MM.1S (cell line): ENCODE results near the gene ADAMTS7.
"Not testable (repeated sequence)": the region's sequence is repeated elsewhere in the genome, so short reads cannot be mapped to it uniquely, and the experiment has no call there.

Experiments used
- DNase-seq: peaks from one replicate; pipeline ENCODE4 v3.0.0-alpha.2; 2015
- H2AFZ ChIP-seq: fragments of 300-600 bp; sonication (generic); 2 replicates; pipeline ENCODE4 v1.6.0; 2016; ENCODE audit warnings: antibody characterized with exemption, low read length
- H3F3A ChIP-seq: fragments of 300-600 bp; sonication (generic); 2 replicates; pipeline ENCODE4 v1.6.1; 2016; ENCODE audit warnings: mild to moderate bottlenecking, antibody characterized with exemption, low read length, moderate library complexity, mixed read lengths; ENCODE audit not compliant: insufficient read depth
- H3K27ac ChIP-seq: fragments of 300-600 bp; sonication (generic); 2 replicates; pipeline ENCODE4 v1.5.1; 2016; ENCODE audit warnings: mild to moderate bottlenecking, low read length
- H3K27me3 ChIP-seq: fragments of 300-600 bp; sonication (generic); replicated peaks from 2 replicates; pipeline ENCODE4 v1.6.0; 2016; ENCODE audit warnings: low read length; ENCODE audit not compliant: insufficient read depth
- H3K36me3 ChIP-seq: fragments of 300-600 bp; sonication (generic); replicated peaks from 2 replicates; pipeline ENCODE4 v1.6.1; 2016; ENCODE audit warnings: mild to moderate bottlenecking, low read length, mixed read lengths; ENCODE audit not compliant: insufficient read depth
- H3K4me1 ChIP-seq: fragments of 300-600 bp; sonication (generic); 2 replicates; pipeline ENCODE4 v1.6.1; 2016; ENCODE audit warnings: low read length, mixed read lengths
- H3K4me2 ChIP-seq: fragments of 300-600 bp; sonication (generic); 2 replicates; pipeline ENCODE4 v1.6.0; 2016; ENCODE audit warnings: low read depth, low read length
- H3K4me3 ChIP-seq: fragments of 300-600 bp; sonication (generic); 2 replicates; pipeline ENCODE4 v1.5.1; 2016; ENCODE audit warnings: low read length, mixed read lengths
- H3K79me2 ChIP-seq: fragments of 300-600 bp; sonication (generic); 2 replicates; pipeline ENCODE4 v1.6.1; 2016; ENCODE audit warnings: mixed run types, low read length, mixed read lengths
- H3K9ac ChIP-seq: fragments of 300-600 bp; sonication (generic); 2 replicates; pipeline ENCODE4 v1.6.1; 2016; ENCODE audit warnings: low read length, mixed read lengths
- H3K9me2 ChIP-seq: fragments of 300-600 bp; sonication (generic); replicated peaks from 2 replicates; pipeline ENCODE4 v1.6.1; 2016; ENCODE audit warnings: mild to moderate bottlenecking, low read length, mixed read lengths; ENCODE audit not compliant: insufficient read depth
- H3K9me3 ChIP-seq: fragments of 300-600 bp; sonication (generic); replicated peaks from 2 replicates; pipeline ENCODE4 v1.6.1; 2016; ENCODE audit warnings: mild to moderate bottlenecking, low read length, mixed read lengths; ENCODE audit not compliant: insufficient read depth
- H4K20me1 ChIP-seq: fragments of 300-600 bp; sonication (generic); 2 replicates; pipeline ENCODE4 v1.6.1; 2016; ENCODE audit warnings: mild to moderate bottlenecking, low read length, moderate library complexity, mixed read lengths; ENCODE audit not compliant: insufficient read depth
- CTCF ChIP-seq: fragments of 300-600 bp; sonication (generic); IDR thresholded peaks from 2 replicates; pipeline ENCODE4 v1.5.1; 2016; ENCODE audit warnings: antibody characterized with exemption, low read length, mixed read lengths
- EZH2 ChIP-seq: fragments of 300-600 bp; sonication (generic); optimal IDR thresholded peaks from 2 replicates; pipeline ENCODE3; 2017; ENCODE audit warnings: low read depth, mild to moderate bottlenecking, antibody characterized with exemption, low read length, mixed read lengths
- EZH2phosphoT487 ChIP-seq: fragments of 300-600 bp; sonication (generic); IDR thresholded peaks from 2 replicates; pipeline ENCODE4 v1.6.1; 2018; ENCODE audit warnings: antibody characterized with exemption, low read length

ADAMTS7 gene

DNA sequence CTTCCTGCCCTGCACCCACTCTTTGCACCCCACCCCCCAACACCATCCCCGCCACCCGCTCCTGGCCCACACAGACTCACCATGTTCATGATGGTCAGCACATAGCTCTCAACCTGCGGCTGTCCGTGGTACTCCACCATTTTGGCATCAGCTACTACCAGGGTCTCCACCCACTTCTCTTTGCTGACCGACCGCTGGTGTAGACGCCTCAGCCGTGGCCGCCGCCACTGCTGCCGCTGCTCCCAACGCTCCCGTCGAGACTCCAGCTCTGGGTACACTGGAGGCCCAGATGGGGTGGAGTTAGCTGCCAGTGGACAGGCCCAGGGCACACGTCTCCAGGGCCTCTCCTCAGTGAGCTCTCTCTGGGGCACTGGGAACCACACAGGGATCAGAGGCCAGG lies 14.8 kb downstream of the ADAMTS7 start:
- TF ChIP-seq CTCF (no peak), EZH2phosphoT487 (no peak), EZH2 (no peak)
- Histone ChIP-seq H3K79me2 (no peaks in the 10 kb centered on the region), H3K36me3 (no peaks in the 10 kb centered on the region), H3K9me2 (no peaks in the 10 kb centered on the region), H2AFZ (no peak overlapping the region), H3K27me3 (no peaks in the 10 kb centered on the region; the same call in 1 of the 2 replicates), H4K20me1 (no peaks in the 10 kb centered on the region), H3F3A (no peaks in the 10 kb centered on the region), H3K9ac (no peak overlapping the region), H3K4me1 (no peaks in the 10 kb centered on the region), H3K9me3 (no peaks in the 10 kb centered on the region), H3K4me2 (no peak overlapping the region), H3K27ac (no peak overlapping the region), H3K4me3 (no peak overlapping the region)
- no peak for DNase-seq

GRCh38 chr15:78795043-78795442 lies 16.2 kb downstream of the ADAMTS7 start:
- H3K9me3 ChIP-seq = no peaks in the 10 kb centered on the region
- H3K9ac ChIP-seq = no peak overlapping the region
- TF ChIP-seq EZH2 = no peak
- TF ChIP-seq CTCF = no peak
- no peak for TF ChIP-seq EZH2phosphoT487
- no peaks in the 10 kb centered on the region for H3K4me1 ChIP-seq
- no peaks in the 10 kb centered on the region for H4K20me1 ChIP-seq
- no peaks in the 10 kb centered on the region; the same call in 1 of the 2 replicates for H3K27me3 ChIP-seq
- H3K4me3 ChIP-seq = no peak overlapping the region
- no peaks in the 10 kb centered on the region for H3F3A ChIP-seq
- H3K9me2 ChIP-seq = no peaks in the 10 kb centered on the region
- H3K27ac ChIP-seq = no peak overlapping the region
- DNase-seq = no peak
- no peak overlapping the region for H3K4me2 ChIP-seq
- no peak overlapping the region for H2AFZ ChIP-seq
- H3K79me2 ChIP-seq = no peaks in the 10 kb centered on the region
- H3K36me3 ChIP-seq = no peaks in the 10 kb centered on the region

- not testable (repeated sequence) for H3K79me2 ChIP-seq, H3K27me3 ChIP-seq, H3K4me1 ChIP-seq, H3K27ac ChIP-seq, H3K9me2 ChIP-seq, H4K20me1 ChIP-seq, H3K9me3 ChIP-seq, DNase-seq, H3F3A ChIP-seq, H3K36me3 ChIP-seq, H3K4me2 ChIP-seq, H3K9ac ChIP-seq, H3K4me3 ChIP-seq, H2AFZ ChIP-seq
These were observed 16.8 kb downstream of the ADAMTS7 start for GRCh38 chr15:78794446-78794845.

- H3F3A ChIP-seq = no peaks in the 10 kb centered on the region
- no peaks in the 10 kb centered on the region for H3K79me2 ChIP-seq
- DNase-seq = no peak
- H2AFZ ChIP-seq = no peak overlapping the region
- H3K36me3 ChIP-seq = no peaks in the 10 kb centered on the region
- H3K9ac ChIP-seq = no peak overlapping the region
- no peaks in the 10 kb centered on the region for H3K9me3 ChIP-seq
- H3K4me2 ChIP-seq = no peak overlapping the region
- no peaks in the 10 kb centered on the region for H4K20me1 ChIP-seq
- no peaks in the 10 kb centered on the region for H3K9me2 ChIP-seq
- no peaks in the 10 kb centered on the region; the same call in 1 of the 2 replicates for H3K27me3 ChIP-seq
- no peak overlapping the region for H3K27ac ChIP-seq
- TF ChIP-seq CTCF = no peak
- no peak for TF ChIP-seq EZH2
- TF ChIP-seq EZH2phosphoT487 = no peak
- no peak overlapping the region for H3K4me3 ChIP-seq
- H3K4me1 ChIP-seq = no peaks in the 10 kb centered on the region
These were observed 19.9 kb downstream of the ADAMTS7 start for GRCh38 chr15:78791357-78791756.
